Tibial artery (tissue), 4 donors: Measurements from ENCODE around the gene DTYMK.

Experiments
- DNase-seq, 2 donors: peaks; one replicate each; pipeline ENCODE4 v3.0.0-alpha.2; 2019
- H3K27ac ChIP-seq, 2 donors: fragments of 200-600 bp; sonication (generic) in 1 of 2; 1 replicate in 1 of 2; 2 replicates in 1 of 2; pipeline ENCODE4 v1.5.1; 2018 to 2019; ENCODE audit warnings: mild to moderate bottlenecking in 1 of 2
- H3K27me3 ChIP-seq, 2 donors: fragments of 200-600 bp; sonication (generic) in 1 of 2; one replicate each; pipeline versions ENCODE4 v1.5.1 to v1.6.0; 2016 to 2019
- H3K36me3 ChIP-seq, 3 donors: fragments of 200-600 bp; sonication (generic) in 2 of 3; one replicate each; pipeline ENCODE4 v1.5.1; 2016 to 2019; ENCODE audit warnings: mild to moderate bottlenecking in 2 of 3
- H3K4me1 ChIP-seq, 4 donors: fragments of 200-600 bp; sonication (generic) in 2 of 4; 1 replicate in 3 of 4; 2 replicates in 1 of 4; pipeline ENCODE4 v1.5.1; 2016 to 2019
- H3K4me3 ChIP-seq, 2 donors: fragments of 200-600 bp; sonication (generic) in 1 of 2; 1 replicate in 1 of 2; 2 replicates in 1 of 2; pipeline ENCODE4 v1.5.1; 2018 to 2019; ENCODE audit warnings: mild to moderate bottlenecking in 2 of 2
- H3K9me3 ChIP-seq, 3 donors: fragments of 200-600 bp; sonication (generic) in 1 of 3; one replicate each; pipeline ENCODE4 v1.5.1; 2016 to 2019
- CTCF ChIP-seq, 2 experiments: fragments of 200-600 bp in 1 of 2; fragments of 450-650 bp in 1 of 2; IDR thresholded peaks; one replicate each; pipeline ENCODE4 v1.5.1; 2017 to 2019; ENCODE audit warnings: antibody characterized with exemption in 2 of 2, mild to moderate bottlenecking in 1 of 2, moderate library complexity in 1 of 2
- intact Hi-C: fragments of 100-400 bp; cut with DNase I; formaldehyde crosslinking; loops from one replicate; pipeline ENCODE4 v1.15.0; 2023; ENCODE audit warnings: low total_unique reads

DTYMK gene

GRCh38 chr2:241675885-241676284 lies 10.7 kb downstream of the DTYMK start:
- no peak overlapping the region for H3K4me3 ChIP-seq

DNA sequence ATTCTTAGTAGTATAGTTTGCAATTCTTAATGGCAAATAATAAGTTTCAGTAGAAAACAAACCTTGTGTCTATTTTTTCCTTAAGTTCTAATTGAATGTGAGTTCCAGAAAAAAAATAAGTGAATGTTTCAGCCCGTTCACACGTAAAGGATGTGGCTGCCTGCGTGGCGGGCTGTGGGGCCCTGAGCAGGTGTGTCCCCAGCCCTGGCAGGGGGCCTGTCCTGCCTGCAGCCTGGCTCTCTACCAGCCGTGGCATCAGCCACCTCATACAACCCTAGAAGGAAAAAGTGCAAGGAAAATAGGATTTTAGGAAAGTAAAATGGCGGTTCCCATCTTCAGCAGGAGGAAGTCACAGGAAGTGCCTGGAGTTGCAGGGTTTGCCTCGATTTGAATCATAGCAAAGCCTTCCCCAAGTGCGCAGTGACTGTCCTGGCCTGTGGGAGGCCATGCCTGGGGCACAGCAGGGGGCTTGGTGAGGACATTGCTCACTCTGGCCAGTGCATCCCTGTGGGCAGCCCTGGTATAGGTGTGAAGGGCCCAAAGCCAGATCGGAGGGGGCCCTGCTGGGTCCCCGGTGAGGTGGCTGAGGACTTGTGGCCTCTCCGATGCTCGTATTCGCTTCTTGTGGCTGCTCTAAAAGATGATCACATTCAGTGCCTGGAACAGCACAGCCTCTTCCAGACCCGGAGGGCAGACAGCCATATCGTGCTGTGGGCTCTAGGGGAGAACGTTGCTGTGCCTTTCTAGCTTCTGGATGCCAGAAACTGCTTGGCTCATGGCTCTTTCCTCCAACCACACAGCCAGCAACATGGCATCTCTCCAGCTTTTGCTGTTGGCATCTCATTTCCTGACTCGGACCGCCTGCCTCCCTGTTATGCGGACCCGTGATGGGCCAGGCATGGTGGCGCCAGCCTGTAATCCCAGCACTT lies 12.6 kb downstream of the DTYMK start:
- no peak for TF ChIP-seq CTCF (IDR thresholded peaks at IDR 0.05)
- H3K4me3 ChIP-seq = no peak overlapping the region
- peaks cover 38 to 89% (median 65%) of the 10 kb centered on the region in 3 donors for H3K36me3 ChIP-seq
- H3K4me1 ChIP-seq = no peaks in the 10 kb centered on the region
- no peaks in the 10 kb centered on the region for H3K9me3 ChIP-seq
- no peak for DNase-seq
- intact Hi-C loops = no loop called here
- no peaks in the 10 kb centered on the region for H3K27me3 ChIP-seq
- H3K27ac ChIP-seq = no peak overlapping the region

More at GRCh38 chr2:241675885-241676284, 10.7 kb downstream of the DTYMK start:
- H3K36me3 ChIP-seq = peaks cover 24 to 83% (median 63%) of the 10 kb centered on the region in 3 donors
- TF ChIP-seq CTCF (IDR thresholded peaks at IDR 0.05) = no peak
- intact Hi-C loops = no loop called here
- H3K9me3 ChIP-seq = no peaks in the 10 kb centered on the region
- H3K4me1 ChIP-seq = no peaks in the 10 kb centered on the region
- no peak for DNase-seq
- no peaks in the 10 kb centered on the region for H3K27me3 ChIP-seq
- H3K27ac ChIP-seq = no peak overlapping the region

- Histone ChIP-seq H3K9me3 (no peaks in the 10 kb centered on the region), H3K36me3 (peaks cover 41 to 90% (median 65%) of the 10 kb centered on the region in 3 donors), H3K27ac (no peak overlapping the region), H3K4me1 (no peaks in the 10 kb centered on the region), H3K27me3 (no peaks in the 10 kb centered on the region), H3K4me3 (no peak overlapping the region)
- no peak for TF ChIP-seq CTCF (IDR thresholded peaks at IDR 0.05)
- intact Hi-C loops = no loop called here
- no peak for DNase-seq
Measured at GRCh38 chr2:241673189-241673663, 13.4 kb downstream of the DTYMK start.

GRCh38 chr2:241672243-241673188 lies 14.1 kb downstream of the DTYMK start:
- Histone ChIP-seq H3K4me3 (no peak overlapping the region), H3K36me3 (peaks cover 47 to 90% (median 67%) of the 10 kb centered on the region in 3 donors), H3K27me3 (no peaks in the 10 kb centered on the region), H3K4me1 (no peaks in the 10 kb centered on the region), H3K9me3 (no peaks in the 10 kb centered on the region), H3K27ac (no peak overlapping the region)
- no peak for TF ChIP-seq CTCF (IDR thresholded peaks at IDR 0.05)
- no peak for DNase-seq
- intact Hi-C loops = no loop called here

DNA sequence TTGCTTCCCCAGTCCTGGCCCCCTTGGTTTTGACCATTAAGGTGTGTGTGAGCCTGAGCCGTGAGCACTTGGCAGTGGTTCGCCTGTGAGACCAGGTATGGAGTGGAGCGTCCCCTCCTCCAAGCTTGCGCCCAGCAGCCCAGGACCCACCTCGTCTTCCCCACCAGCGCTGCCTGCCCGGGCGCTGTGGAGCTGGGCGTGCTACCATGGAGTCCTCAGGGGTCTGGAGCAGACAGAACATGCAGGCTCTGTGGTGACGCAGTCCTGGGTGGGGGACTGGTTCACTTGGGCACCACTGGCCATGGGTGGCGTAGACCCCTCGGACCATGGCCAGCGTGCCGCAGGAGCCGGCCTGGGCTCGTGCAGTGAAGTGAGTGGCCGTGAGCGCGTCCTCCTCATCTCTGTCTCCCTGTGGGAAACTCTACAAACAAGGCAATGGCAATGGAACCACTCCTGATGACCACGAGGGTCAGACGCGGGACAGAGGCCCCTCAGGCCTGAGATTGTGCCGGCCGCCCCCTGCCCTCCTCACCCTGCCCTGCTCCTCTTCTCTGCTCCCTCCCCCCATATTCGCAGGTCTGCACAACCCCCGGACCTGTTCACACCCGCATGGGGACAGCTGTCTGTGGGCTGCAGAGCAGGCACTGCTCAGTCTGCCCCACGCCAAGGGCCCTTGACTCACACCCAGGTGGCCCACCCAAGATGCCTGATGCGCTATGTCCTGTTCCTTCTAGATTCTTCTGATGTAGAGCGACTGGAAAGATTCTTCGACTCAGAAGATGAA lies 15.0 kb downstream of the DTYMK start:
- H3K9me3 ChIP-seq = no peaks in the 10 kb centered on the region
- H3K4me1 ChIP-seq = no peaks in the 10 kb centered on the region
- no peak for TF ChIP-seq CTCF (IDR thresholded peaks at IDR 0.05)
- no peak overlapping the region for H3K4me3 ChIP-seq
- H3K36me3 ChIP-seq = peaks cover 55 to 90% (median 67%) of the 10 kb centered on the region in 3 donors
- intact Hi-C loops = no loop called here
- no peak for DNase-seq
- H3K27ac ChIP-seq = no peak overlapping the region
- no peaks in the 10 kb centered on the region for H3K27me3 ChIP-seq
